ENCODE data around the gene ETS2. TPM values are rescaled to one million over a fixed set of nuclear protein-coding genes. Genes with fewer than 3 reads are reported as not detected.

Gene ETS2
- total RNA-seq, 6 donors from 2014 or later, result 70.2 to 215 (median 143) TPM

DNA sequence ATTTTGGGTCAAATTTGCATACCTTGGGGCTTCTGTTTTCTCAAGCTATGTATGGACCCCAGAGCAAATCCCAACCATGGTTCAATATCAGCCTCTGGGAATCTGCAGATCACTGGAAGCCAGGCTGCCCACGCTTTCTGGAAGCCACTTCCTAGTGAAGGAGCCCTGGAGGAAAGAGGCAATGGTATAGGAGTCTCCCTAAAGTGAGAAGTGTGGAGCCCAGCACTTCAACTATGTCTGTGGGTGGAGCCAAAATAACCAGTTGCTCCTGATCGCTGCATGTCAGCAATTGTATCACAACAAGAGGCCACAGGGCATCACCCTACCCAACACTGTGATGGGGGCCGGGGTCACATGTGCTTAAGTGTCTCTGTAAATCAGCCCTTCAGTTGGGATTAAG is 26.9 kb downstream of the ETS2 start:
- TF ChIP-seq, protein P1, sequence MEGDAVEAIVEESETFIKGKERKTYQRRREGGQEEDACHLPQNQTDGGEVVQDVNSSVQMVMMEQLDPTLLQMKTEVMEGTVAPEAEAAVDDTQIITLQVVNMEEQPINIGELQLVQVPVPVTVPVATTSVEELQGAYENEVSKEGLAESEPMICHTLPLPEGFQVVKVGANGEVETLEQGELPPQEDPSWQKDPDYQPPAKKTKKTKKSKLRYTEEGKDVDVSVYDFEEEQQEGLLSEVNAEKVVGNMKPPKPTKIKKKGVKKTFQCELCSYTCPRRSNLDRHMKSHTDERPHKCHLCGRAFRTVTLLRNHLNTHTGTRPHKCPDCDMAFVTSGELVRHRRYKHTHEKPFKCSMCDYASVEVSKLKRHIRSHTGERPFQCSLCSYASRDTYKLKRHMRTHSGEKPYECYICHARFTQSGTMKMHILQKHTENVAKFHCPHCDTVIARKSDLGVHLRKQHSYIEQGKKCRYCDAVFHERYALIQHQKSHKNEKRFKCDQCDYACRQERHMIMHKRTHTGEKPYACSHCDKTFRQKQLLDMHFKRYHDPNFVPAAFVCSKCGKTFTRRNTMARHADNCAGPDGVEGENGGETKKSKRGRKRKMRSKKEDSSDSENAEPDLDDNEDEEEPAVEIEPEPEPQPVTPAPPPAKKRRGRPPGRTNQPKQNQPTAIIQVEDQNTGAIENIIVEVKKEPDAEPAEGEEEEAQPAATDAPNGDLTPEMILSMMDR (IDR thresholded peaks at IDR 0.05), result no peak
- TF ChIP-seq POLR2A (IDR thresholded peaks at IDR 0.05), result no peak
- no peak for TF ChIP-seq EP300 (IDR thresholded peaks at IDR 0.05)
- TF ChIP-seq POLR2AphosphoS5 (IDR thresholded peaks at IDR 0.05), result no peak
- ATAC-seq (ENCODE audit: low FRiP score in 2 of 2) (peak in 1 of 2 donors; percentile 35), DNase-seq (no peak)
- H3K4me3 ChIP-seq, result no peak overlapping the region
- WGBS, 2 donors, result 70 to 84% methylated on average over 2 to 3 of the region's 3 CpGs
- peak overlapping the region in 1 of 4 donors; percentile 83 for H3K27ac ChIP-seq
- no peaks in the 10 kb centered on the region for H3K9me3 ChIP-seq
- no peaks in the 10 kb centered on the region for H3K27me3 ChIP-seq
- H3K4me1 ChIP-seq, result peaks cover 15 to 21% (median 18%) of the 10 kb centered on the region in 4 donors
- no peaks in the 10 kb centered on the region for H3K36me3 ChIP-seq

DNA sequence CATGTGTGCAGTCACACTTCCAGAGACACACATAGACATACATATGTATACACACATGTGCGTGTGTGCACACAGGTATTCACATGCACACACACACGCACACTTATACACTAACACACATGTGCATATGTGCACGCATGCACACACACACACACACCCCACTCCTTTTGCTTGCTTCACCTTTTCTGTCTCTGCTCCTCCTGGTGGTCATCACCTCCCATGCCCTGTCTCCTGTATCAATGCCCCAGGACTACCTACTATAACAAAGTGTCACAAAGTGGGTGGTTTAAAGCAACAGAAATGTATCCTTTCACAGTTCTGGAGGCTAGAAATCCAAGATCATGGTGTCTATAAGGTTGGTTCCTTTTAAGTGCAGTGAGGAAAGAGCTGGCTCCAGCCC is 27.4 kb downstream of the ETS2 start:
- no peak for ATAC-seq (ENCODE audit: low FRiP score in 2 of 2)
- no peaks in the 10 kb centered on the region for H3K27me3 ChIP-seq
- no peak overlapping the region for H3K27ac ChIP-seq
- TF ChIP-seq POLR2AphosphoS5 (IDR thresholded peaks at IDR 0.05) (no peak), POLR2A (IDR thresholded peaks at IDR 0.05) (no peak), EP300 (IDR thresholded peaks at IDR 0.05) (no peak)
- TF ChIP-seq, protein P1 (IDR thresholded peaks at IDR 0.05), result no peak
- H3K9me3 ChIP-seq, result no peaks in the 10 kb centered on the region
- 81 to 100% methylated on average over 3 of the region's 3 CpGs for WGBS, 2 donors
- H3K4me3 ChIP-seq, result no peak overlapping the region
- DNase-seq, result no peak
- H3K4me1 ChIP-seq, result peaks cover 15 to 21% (median 18%) of the 10 kb centered on the region in 4 donors
- no peaks in the 10 kb centered on the region for H3K36me3 ChIP-seq

DNA sequence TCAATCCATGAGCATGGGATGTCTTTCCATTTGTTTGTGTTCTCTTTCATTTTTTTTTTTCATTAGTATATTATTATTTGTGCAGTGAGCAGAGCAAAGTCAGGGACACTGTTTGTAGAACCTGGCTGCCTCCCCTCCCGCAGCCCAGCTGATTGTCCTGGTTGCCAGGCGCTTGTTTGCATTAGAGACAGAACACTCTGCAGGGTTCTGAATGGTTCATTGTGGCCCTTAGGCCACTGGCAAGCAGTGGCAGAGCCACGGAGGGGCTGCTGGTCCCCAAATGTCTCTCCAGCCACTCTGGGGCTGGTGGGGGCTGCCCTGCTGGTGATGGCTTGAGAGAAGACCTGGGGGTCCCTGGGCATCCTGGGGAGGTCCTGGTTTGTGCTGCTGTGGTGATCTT is 29.0 kb downstream of the ETS2 start:
- no peak for TF ChIP-seq EP300 (IDR thresholded peaks at IDR 0.05)
- no peak for TF ChIP-seq POLR2AphosphoS5 (IDR thresholded peaks at IDR 0.05)
- TF ChIP-seq POLR2A (IDR thresholded peaks at IDR 0.05), result no peak
- TF ChIP-seq, protein P1 (IDR thresholded peaks at IDR 0.05), result no peak
- H3K4me3 ChIP-seq, result no peak overlapping the region
- no peak overlapping the region for H3K27ac ChIP-seq
- no peak for ATAC-seq (ENCODE audit: low FRiP score in 2 of 2)
- no peaks in the 10 kb centered on the region for H3K9me3 ChIP-seq
- H3K36me3 ChIP-seq, result no peaks in the 10 kb centered on the region
- 71 to 86% methylated on average over 3 of the region's 3 CpGs for WGBS, 2 donors
- no peak for DNase-seq
- H3K4me1 ChIP-seq, result peaks cover 15 to 21% (median 21%) of the 10 kb centered on the region in 4 donors
- no peaks in the 10 kb centered on the region for H3K27me3 ChIP-seq

DNA sequence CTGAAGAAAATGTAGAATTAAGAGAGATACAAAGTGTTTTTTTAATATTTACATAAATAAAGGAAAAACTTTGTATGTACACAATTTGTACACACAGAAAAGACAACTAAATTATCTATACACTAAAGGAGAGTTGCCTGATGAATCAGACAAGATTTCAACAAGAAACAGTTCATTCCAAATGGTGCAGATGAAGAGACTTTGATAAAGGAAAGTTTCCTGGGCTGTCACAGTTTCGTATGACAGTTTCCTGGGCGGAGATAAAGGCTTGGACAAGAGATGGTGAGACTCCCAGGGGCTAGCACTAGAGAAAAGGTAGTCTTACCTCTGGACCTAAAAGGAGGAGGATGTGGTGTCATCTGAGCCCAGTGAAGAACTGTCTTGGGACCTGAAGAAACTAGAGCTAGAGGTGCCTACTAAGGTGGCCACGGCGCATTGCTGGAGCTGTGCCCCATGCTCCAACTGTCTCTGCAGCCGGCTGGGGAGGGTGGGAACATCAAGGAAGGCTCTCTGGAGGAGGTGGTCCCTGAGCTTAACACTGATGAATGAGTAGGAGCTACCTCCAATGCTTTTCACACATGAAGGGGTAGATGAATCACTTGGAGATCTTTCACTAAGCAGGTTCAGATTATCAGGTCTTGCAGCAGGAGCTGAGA is 32.2 kb downstream of the ETS2 start:
- ATAC-seq (ENCODE audit: low FRiP score in 2 of 2) (no peak), DNase-seq (no peak)
- Histone ChIP-seq H3K4me3 (no peak overlapping the region), H3K9me3 (no peaks in the 10 kb centered on the region), H3K36me3 (no peaks in the 10 kb centered on the region), H3K4me1 (peaks cover 0 to 7% (median 0%) of the 10 kb centered on the region in 4 donors), H3K27me3 (no peaks in the 10 kb centered on the region), H3K27ac (no peak overlapping the region)
- no peak for TF ChIP-seq EP300 (IDR thresholded peaks at IDR 0.05)
- TF ChIP-seq, protein P1 (IDR thresholded peaks at IDR 0.05), result no peak
- no peak for TF ChIP-seq POLR2AphosphoS5 (IDR thresholded peaks at IDR 0.05)
- no peak for TF ChIP-seq POLR2A (IDR thresholded peaks at IDR 0.05)
- 71 to 79% methylated on average over 5 of the region's 5 CpGs for WGBS, 2 donors
